Osteoblast (primary cell): ENCODE results near the gene CYP4B1. TPM values are rescaled to one million over a fixed set of nuclear protein-coding genes. Genes with fewer than 3 reads are reported as not detected.
"Not testable (repeated sequence)": the region's sequence is repeated elsewhere in the genome, so short reads cannot be mapped to it uniquely, and the experiment has no call there.

ENCODE experiments used
- DNase-seq: peaks from one replicate; pipeline ENCODE4 v3.0.0; 2011; ENCODE audit warnings: low spot score, mixed read lengths; ENCODE audit not compliant: insufficient read length; ENCODE audit errors: missing footprints
- H2AFZ ChIP-seq: 2 replicates; pipeline ENCODE4 v1.6.0; 2011; ENCODE audit warnings: mild to moderate bottlenecking, low read length
- H3K27ac ChIP-seq: 2 replicates; pipeline ENCODE4 v1.5.1; 2011; ENCODE audit warnings: mild to moderate bottlenecking, low read depth, low read length, moderate library complexity
- H3K27me3 ChIP-seq: 2 replicates; pipeline ENCODE4 v1.6.0; 2012; ENCODE audit warnings: mild to moderate bottlenecking, control low read depth, inconsistent platforms, low read length, moderate library complexity; ENCODE audit not compliant: insufficient read depth
- H3K36me3 ChIP-seq: 2 replicates; pipeline ENCODE4 v1.5.1; 2011; ENCODE audit warnings: mild to moderate bottlenecking, low read length, control low read depth, moderate library complexity; ENCODE audit not compliant: insufficient read depth
- H3K4me1 ChIP-seq: 2 replicates; pipeline ENCODE4 v1.5.1; 2011; ENCODE audit warnings: mild to moderate bottlenecking, low read length, control low read depth, moderate library complexity; ENCODE audit not compliant: insufficient read depth
- H3K4me2 ChIP-seq: 2 replicates; pipeline ENCODE4 v1.6.0; 2011; ENCODE audit warnings: mild to moderate bottlenecking, low read length; ENCODE audit not compliant: insufficient read depth
- H3K4me3 ChIP-seq: fragments of 200-600 bp; sonication (generic); 3 replicates; pipeline ENCODE4 v1.5.1; 2012; ENCODE audit warnings: mild to moderate bottlenecking, low read length, inconsistent platforms; ENCODE audit not compliant: insufficient read depth
- H3K79me2 ChIP-seq: 2 replicates; pipeline ENCODE4 v1.6.0; 2012; ENCODE audit warnings: mild to moderate bottlenecking, low read length, control low read depth, inconsistent platforms; ENCODE audit not compliant: insufficient read depth
- H3K9me3 ChIP-seq: 2 replicates; pipeline ENCODE4 v1.5.1; 2011; ENCODE audit warnings: low read depth, low read length, control low read depth
- H4K20me1 ChIP-seq: 2 replicates; pipeline ENCODE4 v1.6.0; 2012; ENCODE audit warnings: mild to moderate bottlenecking, low read length, control low read depth; ENCODE audit not compliant: insufficient read depth
- CTCF ChIP-seq: IDR thresholded peaks from 2 replicates; pipeline ENCODE4 v1.5.1; 2011; ENCODE audit warnings: mild to moderate bottlenecking, low read depth, low read length, moderate library complexity; ENCODE audit errors: extremely low read depth
- total RNA-seq: library from RNA; depleted of rRNA; stranded (reverse); fragments of >200 nt; gene quantifications from 2 replicates; pipeline ENCODE4 v1.2.3, GENCODE V29; 2012

Gene CYP4B1
- total RNA-seq, 1 donor: not detected

- Histone ChIP-seq H3K27me3 (no peaks in the 10 kb centered on the region), H3K4me2 (no peak overlapping the region), H4K20me1 (no peaks in the 10 kb centered on the region), H2AFZ (no peak overlapping the region), H3K4me3 (no peak overlapping the region), H3K4me1 (no peaks in the 10 kb centered on the region), H3K9me3 (no peaks in the 10 kb centered on the region), H3K36me3 (no peaks in the 10 kb centered on the region), H3K79me2 (no peaks in the 10 kb centered on the region), H3K27ac (no peak overlapping the region)
- TF ChIP-seq CTCF: no peak
- no peak for DNase-seq
These were observed 14.2 kb upstream of the CYP4B1 start for GRCh38 chr1:46784666-46785065.

- H3K4me2 ChIP-seq, H3K4me3 ChIP-seq, H3K9me3 ChIP-seq, H3K36me3 ChIP-seq, H2AFZ ChIP-seq, H3K79me2 ChIP-seq, H3K27me3 ChIP-seq, DNase-seq, H3K27ac ChIP-seq, H4K20me1 ChIP-seq, H3K4me1 ChIP-seq: not testable (repeated sequence)
These were observed 10.2 kb upstream of the CYP4B1 start for GRCh38 chr1:46788634-46789033.

- Histone ChIP-seq H3K9me3 (no peaks in the 10 kb centered on the region), H3K4me3 (no peak overlapping the region), H2AFZ (no peak overlapping the region), H4K20me1 (no peaks in the 10 kb centered on the region), H3K4me2 (no peak overlapping the region), H3K27me3 (no peaks in the 10 kb centered on the region), H3K4me1 (no peaks in the 10 kb centered on the region), H3K79me2 (no peaks in the 10 kb centered on the region), H3K27ac (no peak overlapping the region), H3K36me3 (no peaks in the 10 kb centered on the region)
- DNase-seq: no peak
- TF ChIP-seq CTCF: no peak
These were observed 8.3 kb upstream of the CYP4B1 start for GRCh38 chr1:46790446-46791101.

- DNase-seq: no peak
- no peaks in the 10 kb centered on the region for H3K36me3 ChIP-seq
- H3K4me3 ChIP-seq: no peak overlapping the region
- H3K4me1 ChIP-seq: no peaks in the 10 kb centered on the region
- no peaks in the 10 kb centered on the region for H3K79me2 ChIP-seq
- no peaks in the 10 kb centered on the region for H4K20me1 ChIP-seq
- no peaks in the 10 kb centered on the region for H3K27me3 ChIP-seq
- H3K4me2 ChIP-seq: no peak overlapping the region
- H3K27ac ChIP-seq: no peak overlapping the region
- TF ChIP-seq CTCF: no peak
- H3K9me3 ChIP-seq: no peaks in the 10 kb centered on the region
- H2AFZ ChIP-seq: no peak overlapping the region
These were observed 5.7 kb upstream of the CYP4B1 start for GRCh38 chr1:46793126-46793525.
